ENCODE measurements around the gene ALPL.

ALPL gene

GRCh38 chr1:21532496-21532895 lies 23.3 kb downstream of the ALPL start:
- DNase-seq, result no peak

GRCh38 chr1:21532992-21533534 lies 23.8 kb downstream of the ALPL start:
- no peak for DNase-seq

DNA sequence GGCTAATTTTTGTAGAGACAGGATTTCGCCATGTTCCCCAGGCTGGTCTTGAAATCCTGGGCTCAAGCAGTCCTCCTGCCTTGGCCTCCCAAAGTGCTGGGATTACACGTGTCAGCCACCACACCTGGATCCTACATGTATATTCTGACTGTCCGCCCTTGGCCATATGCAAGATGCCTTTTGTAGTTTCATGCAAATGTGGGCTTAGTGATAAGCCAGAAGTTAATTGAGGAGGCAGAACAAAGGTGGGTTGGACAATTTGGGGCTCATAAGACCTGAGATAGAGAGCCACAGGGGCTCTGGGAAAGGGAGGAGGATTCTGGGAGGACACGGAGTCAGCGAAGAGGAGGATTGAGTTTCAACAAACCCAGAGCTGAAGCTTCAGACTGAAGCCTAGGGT lies 24.9 kb downstream of the ALPL start:
- DNase-seq, result no peak

DNA sequence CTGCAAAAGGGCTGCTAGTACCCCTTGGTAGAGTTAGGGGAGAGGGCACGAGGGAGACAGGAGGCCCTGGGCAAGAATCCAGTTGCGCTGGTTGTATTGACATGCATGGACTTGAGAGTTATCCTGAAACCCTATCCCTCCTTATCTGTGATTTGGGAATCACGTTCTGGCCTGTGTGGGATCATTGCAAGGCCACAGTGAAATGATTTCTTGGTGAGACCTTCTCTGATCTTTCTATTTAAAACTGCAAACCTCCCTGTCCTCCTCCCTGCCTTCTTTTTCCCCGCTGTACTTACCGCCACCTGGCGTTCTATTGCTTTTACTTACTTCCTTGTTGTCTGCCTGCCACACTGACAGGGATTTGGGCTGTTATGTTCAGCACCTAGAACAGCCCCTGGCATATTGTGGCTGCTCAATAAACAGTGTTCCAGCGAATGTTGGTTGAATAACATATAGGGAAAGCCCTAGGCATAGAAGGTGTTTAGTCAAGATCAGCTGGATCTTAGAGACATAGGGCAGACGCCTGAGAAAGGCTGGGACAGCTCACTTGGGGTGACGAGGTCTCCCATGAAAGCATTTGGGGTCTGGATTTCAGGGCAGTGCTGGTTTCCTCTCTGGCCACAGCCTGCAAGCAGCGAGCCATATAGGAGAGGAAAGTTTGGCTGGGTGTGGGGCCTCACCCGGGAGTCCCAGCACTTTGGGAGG lies 25.6 kb downstream of the ALPL start:
- no peak for DNase-seq

DNA sequence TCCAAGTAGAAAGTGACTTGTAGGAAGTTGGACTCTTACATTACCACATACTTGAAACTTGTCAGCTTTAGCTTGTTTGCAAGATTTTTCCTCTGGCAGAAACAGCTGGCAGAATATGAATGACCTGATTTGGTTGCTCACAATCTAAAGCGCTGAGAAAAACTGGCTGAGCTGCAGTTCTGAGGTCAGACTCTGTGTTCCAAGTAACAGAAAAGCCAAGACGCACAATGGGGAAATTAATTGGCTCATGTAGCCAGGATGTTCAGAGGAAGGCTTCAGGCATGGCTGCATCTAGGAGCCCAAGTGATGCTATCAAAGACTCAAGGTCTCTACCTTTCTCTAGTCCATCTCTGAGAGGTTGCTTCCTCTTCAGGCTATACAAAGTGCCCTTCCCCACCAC lies 27.0 kb downstream of the ALPL start:
- no peak for DNase-seq

DNA sequence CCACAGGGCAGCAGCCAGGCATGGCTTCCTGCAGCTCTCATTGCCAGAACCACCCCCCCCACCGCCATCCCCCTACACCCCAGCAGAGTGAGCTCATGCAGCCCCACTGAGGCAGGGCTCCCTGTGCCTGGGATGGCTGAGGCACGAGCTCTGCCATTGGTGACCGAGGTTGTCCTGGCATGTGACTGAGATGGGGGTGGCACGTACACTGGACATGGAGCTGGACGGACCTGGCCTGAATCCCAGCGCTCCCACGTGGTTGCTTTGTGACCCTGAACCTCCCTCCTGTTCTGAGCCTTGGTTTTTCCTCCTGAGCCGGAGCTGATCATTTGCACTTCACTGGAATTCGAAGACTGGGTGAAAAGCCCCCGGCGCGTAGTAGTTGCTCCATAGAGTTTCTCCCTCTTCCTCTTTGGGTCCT lies 28.3 kb downstream of the ALPL start:
- DNase-seq, result no peak

DNA sequence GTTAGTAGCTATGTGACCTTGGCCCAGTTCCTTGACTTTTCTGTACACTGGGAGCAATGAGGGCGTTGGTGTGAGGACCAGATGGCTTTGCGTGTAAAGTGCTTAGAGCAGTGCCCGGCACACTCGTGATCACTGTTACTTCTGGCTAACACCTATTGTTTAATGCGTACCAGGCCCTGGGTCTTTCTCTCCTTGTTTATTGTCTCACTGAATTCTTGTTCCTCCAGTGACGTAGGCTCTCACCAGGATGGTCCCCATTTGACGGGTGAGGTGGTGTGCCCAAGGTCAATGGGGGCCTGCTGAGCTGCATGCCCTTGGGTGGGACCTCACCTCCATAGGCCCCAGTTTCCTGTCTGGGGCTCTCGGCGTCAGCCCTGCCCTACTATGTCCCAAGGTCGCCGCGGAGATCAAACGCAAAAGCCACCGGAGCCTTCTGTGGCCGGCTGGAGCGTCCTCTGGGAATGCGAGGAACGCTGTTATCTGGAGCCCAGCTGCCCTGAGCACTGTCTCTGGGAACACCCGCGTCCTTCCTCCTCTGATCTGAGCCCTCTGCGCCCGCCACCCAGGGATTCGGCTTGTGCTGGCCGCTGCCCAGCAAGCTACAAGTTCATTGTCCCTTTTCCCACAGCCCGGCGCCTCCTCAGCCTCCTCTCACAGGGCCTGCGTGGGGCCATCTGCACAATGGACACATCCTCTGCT lies 28.9 kb downstream of the ALPL start:
- DNase-seq, result no peak

DNA sequence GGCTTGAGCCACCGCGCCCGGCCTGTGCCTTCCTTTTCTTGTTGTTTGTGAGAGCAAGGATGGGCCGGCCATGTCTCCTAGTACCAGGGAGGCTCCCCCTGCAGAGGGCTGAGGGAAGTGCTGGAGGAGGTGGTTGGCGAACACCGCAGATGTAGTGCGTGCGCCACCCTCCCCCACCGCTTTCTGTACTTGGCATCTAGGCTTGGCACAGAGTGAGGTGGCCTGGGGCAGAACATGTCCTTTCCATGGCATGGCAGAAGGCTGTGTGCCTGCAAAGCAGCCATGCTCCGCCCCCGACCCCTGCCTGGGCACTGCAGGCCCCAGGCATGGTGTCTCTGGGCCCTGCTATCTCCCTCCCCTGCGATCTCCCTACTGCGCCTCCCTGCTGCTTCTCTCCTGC lies 30.7 kb downstream of the ALPL start:
- DNase-seq, result no peak

- DNase-seq, result no peak
Measured at GRCh38 chr1:21541329-21541728, 32.1 kb downstream of the ALPL start.

GRCh38 chr1:21541835-21542234 lies 32.6 kb downstream of the ALPL start:
- no peak for DNase-seq

GRCh38 chr1:21543598-21543997 lies 34.4 kb downstream of the ALPL start:
- DNase-seq, result no peak

DNA sequence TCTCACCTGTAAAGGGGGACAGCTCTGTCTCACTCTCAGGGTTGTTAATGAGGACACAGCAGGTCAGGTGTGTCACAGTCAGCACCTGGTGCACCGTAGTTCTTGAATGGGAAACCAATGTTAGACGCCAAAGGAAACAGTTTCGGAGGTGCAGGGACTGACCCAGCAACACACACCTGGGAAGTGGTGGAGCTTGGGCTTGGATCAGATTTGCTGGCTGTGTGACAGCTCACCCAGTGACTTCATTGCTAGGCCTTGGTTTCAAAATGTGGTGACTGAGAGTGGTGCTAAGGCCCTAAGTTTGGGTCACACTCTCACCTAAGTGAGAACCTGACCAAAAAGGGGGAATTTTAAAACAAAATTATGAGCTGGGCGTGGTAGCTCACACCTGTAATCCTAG lies 34.9 kb downstream of the ALPL start:
- no peak for DNase-seq

DNA sequence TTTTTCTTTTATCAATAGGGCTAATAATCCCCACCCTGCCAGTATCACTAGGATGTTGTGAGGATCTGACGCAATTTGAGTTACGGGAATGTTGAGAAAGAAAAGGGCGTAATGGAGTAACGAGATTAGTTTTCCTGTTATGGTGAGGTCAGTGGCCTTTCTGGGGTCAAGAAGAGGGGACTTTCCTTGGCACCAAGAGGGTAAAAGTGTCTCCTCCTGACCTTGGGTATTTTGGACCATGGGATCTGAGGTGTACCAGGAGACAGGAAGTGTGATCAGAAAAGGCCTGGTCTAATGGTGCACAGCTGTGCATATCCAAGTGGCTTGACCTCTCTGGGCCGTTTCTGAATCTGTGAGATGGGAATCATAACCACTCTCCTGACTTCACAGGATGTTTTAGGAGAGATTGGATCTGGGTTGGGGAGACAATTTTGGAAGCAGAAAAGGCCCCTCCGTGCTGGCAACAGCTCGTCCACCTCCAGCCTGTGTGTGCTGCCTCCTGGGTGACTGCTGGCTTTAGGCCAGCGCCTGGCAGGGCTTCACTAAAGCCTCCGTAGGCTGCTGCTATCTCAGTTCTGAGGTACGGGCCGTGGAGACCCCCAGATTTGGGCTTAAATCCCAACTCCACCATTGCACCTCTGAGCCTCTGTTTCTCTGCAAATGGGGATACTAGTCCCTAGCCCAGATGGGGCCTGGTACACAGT lies 37.1 kb downstream of the ALPL start:
- no peak for DNase-seq

DNA sequence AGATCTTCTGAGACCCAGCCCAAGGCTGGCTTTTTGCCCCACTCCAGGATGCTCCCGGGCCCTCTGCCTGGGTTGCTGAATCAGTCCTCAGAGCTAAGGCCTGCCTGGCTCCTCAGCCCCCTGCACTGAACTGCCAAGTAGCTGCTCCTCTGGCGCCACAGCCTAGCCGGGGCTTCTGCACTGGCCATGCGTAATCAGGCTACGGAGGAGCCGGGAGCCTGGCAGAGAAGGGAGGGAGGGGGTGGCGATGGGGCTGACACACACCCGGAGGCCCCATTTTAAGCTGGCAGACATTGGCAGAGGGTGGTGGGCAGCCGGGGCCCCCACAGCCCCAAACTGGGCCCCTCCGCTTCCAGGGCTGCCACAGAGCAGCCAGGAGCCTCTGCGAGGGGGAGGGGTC lies 38.7 kb downstream of the ALPL start:
- DNase-seq, result no peak

GRCh38 chr1:21550097-21550496 lies 40.9 kb downstream of the ALPL start:
- no peak for DNase-seq

DNA sequence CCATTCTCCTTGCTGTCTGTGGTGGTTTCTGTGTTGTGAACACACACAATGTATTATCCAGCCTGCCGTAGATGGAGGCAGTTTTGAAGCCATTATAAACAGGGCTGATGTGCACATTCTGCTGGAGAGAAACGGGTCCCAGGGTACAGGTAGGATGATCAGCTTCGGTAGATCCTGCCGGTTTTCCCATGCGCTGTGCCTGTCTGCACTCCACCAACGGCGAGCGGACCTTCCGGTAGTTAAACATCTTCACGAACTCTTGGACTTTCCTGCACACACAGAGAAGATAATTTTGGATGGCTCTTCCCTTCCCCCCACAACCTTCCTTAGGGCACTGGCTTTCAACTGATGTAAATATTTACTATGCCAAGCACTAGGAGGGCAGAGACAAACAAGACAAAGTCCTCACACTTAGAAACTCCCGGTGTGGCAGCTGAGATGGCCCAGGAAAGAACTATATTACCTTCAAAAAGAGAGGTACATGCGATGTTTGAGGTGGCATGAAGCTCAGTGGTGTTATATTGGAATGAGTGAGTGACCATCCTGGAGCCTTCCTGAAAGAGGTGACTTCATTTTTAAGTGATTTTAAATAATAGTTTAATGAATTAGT lies 41.7 kb downstream of the ALPL start:
- no peak for DNase-seq

GRCh38 chr1:21552715-21553114 lies 43.5 kb downstream of the ALPL start:
- no peak for DNase-seq

DNA sequence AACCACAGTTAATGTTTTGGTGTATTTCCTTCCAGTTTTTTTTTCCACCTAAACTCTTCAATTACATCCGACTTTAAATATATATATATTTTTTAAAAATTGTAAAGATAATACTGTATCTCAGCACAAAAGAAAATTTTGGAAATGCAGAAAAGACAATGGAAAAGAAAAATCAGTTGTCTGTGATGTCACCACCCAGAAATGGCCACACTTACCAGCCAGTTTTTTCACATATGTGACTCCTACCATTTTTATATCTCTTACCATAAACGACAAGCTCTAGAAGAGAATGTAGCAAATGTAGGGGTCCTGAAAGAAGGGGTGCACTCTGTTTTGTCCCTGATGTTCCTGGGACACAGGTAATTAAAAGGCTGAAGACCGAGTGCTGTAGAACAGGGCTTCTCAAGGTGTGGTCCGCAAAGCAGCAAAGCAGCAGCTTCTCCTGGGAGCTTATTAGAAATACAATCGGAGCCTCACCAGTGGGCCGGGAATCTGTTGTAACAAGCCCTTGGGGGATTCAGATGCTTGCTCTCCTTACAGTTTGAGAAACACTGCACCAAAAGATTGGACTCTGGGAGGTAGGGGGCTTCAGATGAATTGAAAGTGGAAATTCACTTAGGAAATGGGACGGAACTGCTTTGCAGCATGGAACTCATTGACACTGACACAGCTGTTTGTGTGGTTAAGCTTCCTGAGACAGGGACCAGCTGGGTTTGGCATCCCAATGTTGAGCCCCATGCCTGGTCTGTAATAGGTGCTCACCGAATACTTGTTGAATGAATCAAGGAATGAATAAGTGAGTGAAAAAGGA lies 44.1 kb downstream of the ALPL start:
- DNase-seq, result no peak

- no peak for DNase-seq
Measured at GRCh38 chr1:21559788-21560567, 50.8 kb downstream of the ALPL start.

DNA sequence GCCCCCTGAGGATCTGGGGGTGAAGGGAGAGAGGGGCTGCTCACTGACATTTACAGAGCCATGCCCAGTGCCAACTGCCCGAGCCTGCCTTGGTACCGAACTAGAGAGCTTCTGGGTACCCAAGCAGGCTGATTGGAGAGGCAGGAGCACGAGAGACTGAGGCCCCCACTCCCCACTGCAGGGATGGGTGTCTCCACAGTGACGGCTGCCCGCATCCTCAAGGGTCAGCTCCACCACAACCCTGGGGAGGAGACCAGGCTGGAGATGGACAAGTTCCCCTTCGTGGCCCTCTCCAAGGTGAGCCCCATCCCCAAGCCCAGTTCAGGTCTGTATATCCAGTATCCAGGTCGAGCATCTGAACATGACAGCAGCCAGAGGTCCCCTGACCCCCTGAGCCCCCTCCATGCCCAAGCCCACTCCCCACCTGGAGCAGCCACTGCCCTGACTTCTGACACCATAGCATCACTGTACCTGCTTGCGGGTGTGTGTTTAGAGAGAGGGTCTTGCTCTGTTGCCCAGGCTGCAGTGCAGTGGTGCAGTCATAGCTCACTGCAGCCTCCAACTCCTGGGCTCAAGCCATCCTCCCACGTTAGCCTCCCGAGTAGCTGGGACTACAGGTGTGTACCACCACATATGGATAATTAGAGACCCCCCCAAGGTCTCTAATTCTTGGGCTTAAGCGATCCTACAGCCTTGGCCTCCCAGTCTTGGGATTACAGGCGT lies 51.9 kb downstream of the ALPL start:
- DNase-seq, result no peak

GRCh38 chr1:21562896-21563295 lies 53.7 kb downstream of the ALPL start:
- DNase-seq, result no peak

Data from activated gamma-delta T cell (primary cell).